ENCODE results near the gene OLA1.

OLA1 gene

DNA sequence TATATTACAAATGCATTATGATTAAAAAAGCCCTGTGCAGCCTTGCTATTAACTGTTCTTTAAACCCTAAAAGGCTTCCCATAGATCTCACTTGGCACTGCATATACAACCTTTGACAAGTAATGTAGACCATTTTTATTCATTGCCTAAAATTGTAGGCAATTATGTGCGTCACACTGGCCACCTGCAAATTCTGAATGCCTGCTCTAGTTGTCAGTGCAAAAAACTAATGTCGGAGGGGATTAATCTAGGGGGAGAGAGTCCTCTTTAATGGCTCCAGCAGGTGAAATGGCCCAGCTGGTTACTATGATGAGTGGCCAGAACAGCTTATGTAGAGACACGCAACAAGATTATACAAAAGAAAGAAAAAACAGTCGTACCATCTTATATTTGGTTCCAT, 123.2 kb downstream of the OLA1 start:
- no peak overlapping the region for H3K4me3 ChIP-seq (ENCODE audit: low read depth, low read length)
- TF ChIP-seq CTCF (IDR thresholded peaks at IDR 0.05; ENCODE audit: borderline replicate concordance, insufficient read depth, low read depth, low read length) = no peak

DNA sequence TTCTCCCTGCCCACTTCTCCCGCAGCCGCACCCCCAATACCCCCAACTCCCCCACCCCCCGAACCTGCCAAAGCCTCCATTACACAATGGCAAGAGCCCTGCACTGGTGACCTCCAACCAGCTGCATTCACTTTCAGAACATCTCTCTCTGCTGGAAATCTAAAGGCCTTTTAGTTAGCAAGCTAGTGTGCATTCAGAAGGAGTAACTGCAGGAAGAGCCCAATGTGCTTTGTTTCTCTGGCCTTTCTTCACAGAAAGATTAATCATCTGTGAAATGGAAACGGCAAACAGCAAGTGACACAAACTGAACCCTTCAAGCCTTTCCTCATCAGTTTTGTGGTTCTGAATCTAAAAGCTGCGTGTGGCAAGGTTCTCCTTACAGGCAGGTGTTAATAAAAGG, 124.2 kb downstream of the OLA1 start:
- H3K4me3 ChIP-seq (ENCODE audit: low read depth, low read length) = no peak overlapping the region
- TF ChIP-seq CTCF (IDR thresholded peaks at IDR 0.05; ENCODE audit: borderline replicate concordance, insufficient read depth, low read depth, low read length) = no peak

DNA sequence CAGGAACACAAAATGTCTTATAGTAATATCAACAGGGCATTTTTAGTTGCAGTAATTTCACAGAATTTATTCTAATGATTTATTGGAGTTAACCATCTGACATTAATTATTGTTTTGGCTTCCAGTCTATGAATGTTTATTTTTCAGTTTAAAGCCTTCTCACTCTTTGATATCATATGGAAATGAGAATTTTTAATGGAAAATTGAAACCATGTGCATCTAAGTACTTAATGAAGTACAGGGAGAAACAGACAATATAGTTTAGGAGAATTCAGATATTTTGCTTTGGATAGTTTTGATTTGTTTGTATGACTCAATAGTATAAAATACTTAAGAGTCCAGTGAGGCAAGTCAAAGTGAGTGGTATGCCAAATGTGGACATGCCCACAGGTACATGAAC, 126.1 kb downstream of the OLA1 start:
- H3K4me3 ChIP-seq (ENCODE audit: low read depth, low read length) = no peak overlapping the region
- TF ChIP-seq CTCF (IDR thresholded peaks at IDR 0.05; ENCODE audit: borderline replicate concordance, insufficient read depth, low read depth, low read length) = no peak

DNA sequence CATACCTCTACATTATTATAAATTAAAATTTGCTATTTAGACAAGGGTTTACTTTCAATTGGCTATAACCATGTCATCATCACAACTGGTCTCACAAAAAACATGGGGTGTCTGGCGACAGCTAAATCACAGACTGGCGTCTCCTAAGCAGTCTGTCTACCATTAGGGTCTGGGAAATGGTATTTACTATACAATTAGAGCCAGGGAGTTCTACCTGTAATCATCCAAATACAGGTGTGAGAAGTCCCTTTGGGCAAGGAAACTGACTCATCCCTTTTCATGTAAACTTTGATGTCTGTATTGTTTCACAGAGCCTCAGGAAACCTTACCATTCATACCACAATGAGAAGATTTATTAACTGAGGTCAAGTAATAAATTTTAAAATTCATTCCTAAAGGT, 126.7 kb downstream of the OLA1 start:
- H3K4me3 ChIP-seq (ENCODE audit: low read depth, low read length) = no peak overlapping the region
- TF ChIP-seq CTCF (IDR thresholded peaks at IDR 0.05; ENCODE audit: borderline replicate concordance, insufficient read depth, low read depth, low read length) = no peak

GRCh38 chr2:174121175-174121574, 127.2 kb downstream of the OLA1 start:
- TF ChIP-seq CTCF (IDR thresholded peaks at IDR 0.05; ENCODE audit: borderline replicate concordance, insufficient read depth, low read depth, low read length) = no peak
- H3K4me3 ChIP-seq (ENCODE audit: low read depth, low read length) = no peak overlapping the region

DNA sequence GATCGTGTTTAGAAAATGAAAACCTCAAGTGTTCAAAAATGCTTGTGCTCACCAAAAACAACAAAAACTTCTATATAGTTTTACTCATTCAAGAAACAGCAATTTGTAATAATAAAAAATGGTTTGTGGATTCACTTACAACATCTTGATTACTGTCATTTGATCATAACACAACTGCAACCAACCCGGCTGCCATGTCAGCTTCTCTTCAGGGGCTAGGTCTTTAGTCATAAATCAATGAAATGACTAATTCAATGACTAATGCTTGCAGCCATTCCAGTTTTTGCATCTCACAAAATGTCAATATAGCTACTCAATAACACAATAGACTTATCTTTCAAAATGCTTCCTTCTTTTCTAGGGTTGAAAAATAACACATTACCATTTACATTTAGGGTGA, 128.0 kb downstream of the OLA1 start:
- TF ChIP-seq CTCF (IDR thresholded peaks at IDR 0.05; ENCODE audit: borderline replicate concordance, insufficient read depth, low read depth, low read length) = no peak
- no peak overlapping the region for H3K4me3 ChIP-seq (ENCODE audit: low read depth, low read length)

DNA sequence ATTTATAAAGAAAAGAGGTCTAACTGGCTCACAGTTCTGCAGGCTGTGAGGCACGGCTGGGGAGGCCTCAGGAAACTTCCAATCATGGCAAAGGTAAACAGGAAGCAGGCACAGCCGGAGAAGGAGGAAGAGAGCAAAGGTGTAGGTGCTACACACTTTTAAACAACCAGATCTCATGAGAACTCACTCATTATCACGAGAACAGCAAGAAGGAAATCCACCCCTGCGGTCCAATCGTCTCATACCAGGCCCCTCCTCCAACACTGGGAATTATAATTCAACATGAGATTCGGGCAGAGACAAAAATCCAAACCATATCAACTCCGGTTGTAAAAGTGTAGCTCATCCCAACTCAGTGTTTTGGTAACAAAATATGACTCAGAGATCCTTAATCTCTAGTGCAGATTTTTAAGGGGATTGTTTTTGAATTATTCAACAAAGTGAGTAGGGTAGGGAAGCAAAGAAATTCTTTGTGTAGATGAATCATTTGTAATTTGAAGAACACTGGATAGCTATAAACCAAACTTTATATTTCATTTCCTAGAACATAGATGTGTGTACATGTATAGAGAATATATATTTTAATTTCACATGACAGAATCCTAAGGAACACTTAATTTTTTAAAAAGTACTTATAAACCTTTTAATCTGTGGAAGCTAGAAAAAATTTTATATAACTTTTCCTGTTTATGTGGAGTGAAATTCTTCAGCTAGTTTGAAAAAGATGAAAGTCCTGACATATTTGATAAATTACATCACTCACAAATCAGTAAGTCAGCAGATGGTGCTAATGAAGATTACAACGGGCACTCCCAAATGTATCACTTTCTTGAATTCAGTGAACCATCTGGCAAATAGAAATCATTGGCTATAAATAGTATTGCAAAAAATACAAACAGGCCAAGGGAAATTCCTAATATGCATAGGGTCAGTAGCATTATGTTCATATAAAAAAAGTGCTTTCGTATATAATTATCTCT, 130.1 kb downstream of the OLA1 start:
- H3K4me3 ChIP-seq (ENCODE audit: low read depth, low read length) = no peak overlapping the region
- TF ChIP-seq CTCF (IDR thresholded peaks at IDR 0.05; ENCODE audit: borderline replicate concordance, insufficient read depth, low read depth, low read length) = no peak
